Measurements from ENCODE around the gene ABHD3. TPM values are rescaled to one million over a fixed set of nuclear protein-coding genes. Genes with fewer than 3 reads are reported as not detected.
"Not testable (repeated sequence)": the region's sequence is repeated elsewhere in the genome, so short reads cannot be mapped to it uniquely, and the experiment has no call there.

ABHD3 gene
- total RNA-seq, 1 donor: 16.7 TPM

GRCh38 chr18:21656402-21656801, 48.2 kb downstream of the ABHD3 start:
- no peak for DNase-seq (ENCODE audit: low read depth in 2 of 3, low spot score in 2 of 3)

DNA sequence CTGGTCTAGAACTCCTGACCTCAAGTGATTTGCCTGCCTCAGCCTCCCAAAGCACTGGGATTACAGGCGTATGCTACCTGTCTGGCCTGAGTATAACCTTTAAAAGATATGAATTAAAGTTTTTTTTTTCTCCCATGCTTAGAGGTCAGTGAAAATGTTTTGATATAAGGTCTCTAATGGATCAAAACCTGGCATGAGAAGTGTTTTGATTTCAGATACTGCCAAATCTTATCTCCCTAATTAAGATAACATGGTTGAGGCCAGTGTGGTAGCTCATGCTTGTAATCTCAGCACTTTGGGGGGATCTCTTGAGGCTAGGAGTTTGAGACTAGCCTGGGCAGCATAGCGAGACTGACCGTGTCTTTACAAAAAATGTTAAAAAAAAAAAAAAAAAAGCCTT, 51.2 kb downstream of the ABHD3 start:
- DNase-seq (ENCODE audit: low read depth in 2 of 3, low spot score in 2 of 3): no peak

GRCh38 chr18:21652073-21652472, 52.5 kb downstream of the ABHD3 start:
- no peak for DNase-seq (ENCODE audit: low read depth in 2 of 3, low spot score in 2 of 3)

DNA sequence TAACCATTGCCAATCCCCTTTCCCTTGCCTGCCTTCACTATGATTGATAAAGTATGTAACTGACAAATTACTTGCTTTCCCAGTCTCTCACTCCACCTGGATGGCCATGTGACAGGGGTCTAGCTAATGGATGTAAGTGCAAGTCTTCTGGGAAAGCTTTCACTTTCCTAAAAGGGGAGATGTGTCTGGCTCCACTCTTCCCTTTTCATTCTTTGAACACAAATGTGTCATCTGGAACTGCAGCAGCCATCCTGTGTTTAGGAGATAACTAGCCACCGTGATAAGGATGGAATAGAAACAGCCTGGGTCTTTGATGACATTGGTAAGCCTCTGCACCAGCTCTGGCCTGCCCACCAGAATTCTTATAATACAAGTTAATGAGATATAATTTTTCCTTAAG, 54.3 kb downstream of the ABHD3 start:
- no peak for DNase-seq (ENCODE audit: low read depth in 2 of 3, low spot score in 2 of 3)

GRCh38 chr18:21640375-21640774, 64.2 kb downstream of the ABHD3 start:
- not testable (repeated sequence) for DNase-seq (ENCODE audit: low read depth in 2 of 3, low spot score in 2 of 3)

DNA sequence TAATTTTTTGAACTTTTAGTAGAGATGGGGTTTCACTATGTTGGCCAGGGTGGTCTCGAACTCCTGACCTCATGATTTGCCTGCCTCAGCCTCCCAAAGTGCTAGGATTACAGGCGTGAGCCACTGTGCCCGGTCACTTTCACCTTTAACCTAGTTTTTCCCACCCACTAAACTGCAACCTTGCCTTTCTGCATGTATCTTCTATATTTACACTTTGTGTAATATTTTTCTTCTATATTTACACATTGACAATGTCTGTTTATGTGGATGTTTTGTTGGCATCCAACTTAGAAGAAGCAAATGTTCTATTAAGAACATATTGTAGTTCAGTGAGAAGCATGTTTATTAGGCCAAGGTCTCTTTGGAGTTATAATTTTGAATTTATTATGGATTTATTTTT, 65.8 kb downstream of the ABHD3 start:
- no peak for DNase-seq (ENCODE audit: low read depth in 2 of 3, low spot score in 2 of 3)

GRCh38 chr18:21636769-21637168, 67.8 kb downstream of the ABHD3 start:
- DNase-seq (ENCODE audit: low read depth in 2 of 3, low spot score in 2 of 3): no peak

GRCh38 chr18:21634588-21635199, 69.9 kb downstream of the ABHD3 start:
- no peak for DNase-seq (ENCODE audit: low read depth in 2 of 3, low spot score in 2 of 3)

- peak in 2 of 3 donors; percentile 8 to 46 for DNase-seq (ENCODE audit: low read depth in 2 of 3, low spot score in 2 of 3)
These were observed 72.2 kb downstream of the ABHD3 start for GRCh38 chr18:21632393-21632792.

DNA sequence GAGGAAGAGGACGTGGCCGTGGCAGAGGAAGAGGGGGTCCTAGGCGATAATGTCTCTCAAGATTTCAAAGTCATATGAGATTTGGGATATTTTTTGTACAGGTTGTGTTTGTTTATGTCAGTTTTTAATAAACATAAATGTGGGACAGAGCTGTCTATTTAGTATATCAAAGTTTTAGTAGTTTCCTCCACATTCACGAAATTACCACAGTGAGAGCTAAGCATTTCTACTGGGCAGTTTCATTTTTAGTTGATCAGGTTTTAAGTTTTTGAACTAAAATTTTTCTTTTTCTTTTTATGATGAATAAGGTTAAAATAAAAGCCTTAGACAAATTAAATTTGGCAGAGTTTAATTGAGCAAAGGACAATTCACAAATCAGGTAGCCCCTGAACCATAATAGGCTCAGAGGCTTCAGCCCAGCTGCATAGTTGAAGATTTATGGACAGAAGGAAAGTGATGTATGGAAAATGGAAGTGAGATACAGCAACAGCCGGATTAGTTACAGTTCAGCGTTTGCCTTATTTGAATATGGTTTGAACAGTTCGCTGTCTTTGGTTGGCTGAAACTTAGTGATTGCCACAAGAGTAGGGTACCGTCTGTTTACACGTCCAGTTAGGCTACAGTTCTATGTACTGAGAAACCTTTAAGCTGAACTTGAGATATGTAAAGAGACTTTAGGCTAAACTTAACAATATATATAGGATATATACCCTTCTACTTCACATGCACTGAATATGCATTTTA, 75.3 kb downstream of the ABHD3 start:
- no peak for DNase-seq (ENCODE audit: low read depth in 2 of 3, low spot score in 2 of 3)

DNA sequence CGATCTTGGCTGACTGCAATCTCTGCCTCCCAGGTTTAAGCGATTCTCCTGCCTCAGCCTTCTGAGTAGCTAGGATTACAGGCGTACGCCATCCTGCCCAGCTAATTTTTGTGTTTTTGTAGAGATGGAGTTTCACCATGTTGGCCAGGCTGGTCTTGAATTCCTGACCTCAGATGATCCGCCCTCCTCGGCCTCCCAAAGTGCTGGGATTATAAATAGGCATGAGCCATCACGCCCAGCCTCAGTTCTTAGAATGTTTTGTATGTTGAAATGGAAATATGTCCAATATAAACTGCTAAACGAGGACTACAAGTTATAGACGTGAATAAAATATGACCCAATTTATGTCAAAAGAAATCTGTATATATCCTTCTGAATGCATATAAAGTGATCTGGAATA, 82.9 kb downstream of the ABHD3 start:
- not testable (repeated sequence) for DNase-seq (ENCODE audit: low read depth in 2 of 3, low spot score in 2 of 3)

DNA sequence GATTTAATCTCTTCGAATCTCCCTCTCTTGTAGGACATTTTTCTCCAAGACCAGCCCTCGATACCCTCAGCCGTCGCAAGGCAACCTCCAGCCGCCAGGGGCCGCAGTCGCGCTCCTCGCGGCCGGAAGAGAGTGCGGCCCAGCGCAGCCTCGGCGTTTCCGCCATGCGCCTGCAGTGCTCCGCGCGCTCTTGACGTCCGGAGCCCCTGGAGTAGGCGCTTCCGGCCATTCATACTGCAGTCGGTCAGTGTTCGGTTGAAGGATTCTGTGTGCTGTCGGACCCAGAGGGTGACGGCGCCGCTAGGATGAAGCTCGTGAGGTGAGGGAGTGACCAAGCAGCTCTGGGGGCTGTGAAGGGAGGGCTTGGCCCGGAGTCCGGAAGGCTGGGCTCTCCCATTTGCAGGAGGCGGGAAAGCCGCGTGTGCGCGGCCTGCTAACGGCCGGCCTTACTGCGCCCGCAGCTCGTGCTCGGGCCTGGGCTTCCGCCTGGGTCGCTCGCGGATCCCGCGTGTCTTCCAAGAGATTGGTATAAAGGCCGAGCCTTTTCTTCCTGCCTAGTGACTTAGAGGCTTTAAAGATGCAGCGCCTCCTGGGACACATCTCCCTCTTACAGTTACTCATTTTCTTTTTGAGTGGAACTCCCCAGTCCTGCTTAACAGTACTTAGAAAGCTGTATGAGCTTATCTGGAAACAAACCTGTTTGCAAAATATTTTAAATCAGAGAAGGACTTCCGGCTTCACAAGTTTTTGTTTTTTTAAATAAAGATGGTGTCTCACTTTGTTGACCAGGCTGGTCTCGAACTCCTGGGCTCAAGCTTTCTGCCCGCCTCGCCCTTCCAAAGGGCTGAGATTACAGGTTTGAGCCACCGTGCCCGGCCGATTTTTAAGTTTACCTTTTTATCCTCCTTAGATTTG, 92.2 kb downstream of the ABHD3 start, which contains the start of gene SNRPD1:
Gene SNRPD1 (plus strand): TSS at position 190 of the 915 bp plus-strand sequence. CDS start 116 bp downstream, at position 306.
- peak; percentile 87 to 91 (median 89) for DNase-seq (ENCODE audit: low read depth in 2 of 3, low spot score in 2 of 3)

DNA sequence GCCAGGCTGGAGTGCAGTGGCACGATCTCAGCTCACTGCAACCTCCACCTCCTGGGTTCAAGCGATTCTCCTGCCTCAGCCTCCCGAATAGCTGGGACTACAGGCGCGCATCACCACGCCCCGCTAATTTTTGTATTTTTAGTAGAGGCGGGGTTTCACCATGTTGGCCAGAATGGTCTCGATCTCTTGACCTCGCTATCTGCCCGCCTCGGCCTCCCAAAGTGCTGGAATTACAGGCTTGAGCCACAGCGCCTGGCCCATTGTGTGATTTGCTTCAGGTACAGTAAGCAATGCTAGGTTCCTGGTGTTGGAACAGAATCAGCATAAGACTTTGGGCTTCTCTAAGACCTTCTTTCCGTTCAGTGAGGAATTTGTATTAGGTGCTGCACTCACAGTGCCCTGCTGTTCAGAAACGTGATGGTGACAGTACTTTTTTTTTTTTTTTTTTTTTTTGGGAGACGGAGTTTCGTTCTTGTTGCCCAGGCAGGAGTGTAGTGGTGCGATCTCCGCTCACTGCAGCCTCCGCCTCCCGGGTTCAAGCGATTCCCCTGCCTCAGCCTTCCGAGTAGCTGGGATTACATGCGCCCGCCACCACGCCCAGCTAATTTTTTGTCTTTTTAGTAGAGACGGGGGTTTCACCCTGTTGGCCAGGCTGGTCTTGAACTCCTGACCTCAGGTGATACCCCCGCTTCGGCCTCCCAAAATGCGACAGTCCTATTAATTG, 93.0 kb downstream of the ABHD3 start:
- not testable (repeated sequence) for DNase-seq (ENCODE audit: low read depth in 2 of 3, low spot score in 2 of 3)

DNA sequence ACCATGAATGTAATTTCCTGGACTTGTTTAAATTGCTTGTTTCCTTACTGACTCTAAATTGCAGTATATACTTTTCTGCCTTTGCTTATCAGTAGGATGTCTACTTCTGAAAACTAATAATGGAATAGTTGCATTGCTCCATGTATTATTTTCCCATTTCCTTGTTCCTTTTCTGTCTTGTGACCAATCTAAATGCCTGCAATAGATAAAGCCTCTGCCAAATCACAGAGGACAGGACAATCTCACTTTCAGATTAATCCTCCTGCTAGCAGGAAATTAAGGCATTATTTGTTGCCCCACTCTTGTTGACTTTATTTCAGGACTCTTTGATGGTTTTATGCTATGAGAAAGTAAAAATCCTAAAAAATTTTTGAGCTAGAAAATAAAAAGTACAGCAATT, 99.4 kb downstream of the ABHD3 start:
- no peak for DNase-seq (ENCODE audit: low read depth in 2 of 3, low spot score in 2 of 3)

DNA sequence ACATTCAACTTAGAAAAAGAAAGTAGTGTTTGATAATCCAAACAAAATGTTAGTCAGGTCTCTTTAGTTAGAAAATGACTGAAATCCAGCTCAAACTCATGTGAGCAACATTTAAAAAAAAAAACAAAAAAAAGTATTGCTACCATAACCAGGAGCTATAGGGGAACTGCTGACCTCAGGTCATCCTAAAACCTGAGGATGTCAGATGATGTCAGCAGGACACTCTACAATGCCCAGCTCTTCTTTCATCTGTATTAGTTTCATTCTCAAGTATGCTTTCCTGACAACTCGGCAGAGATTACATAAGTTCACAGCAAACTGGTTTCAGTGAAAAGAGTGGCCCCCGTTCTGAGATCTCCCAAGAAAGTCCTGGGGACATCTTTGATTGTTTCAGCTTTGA, 99.9 kb downstream of the ABHD3 start:
- DNase-seq (ENCODE audit: low read depth in 2 of 3, low spot score in 2 of 3): no peak

- DNase-seq (ENCODE audit: low read depth in 2 of 3, low spot score in 2 of 3): peak in 2 of 3 donors; percentile 67 to 84
These were observed 102.3 kb downstream of the ABHD3 start for GRCh38 chr18:21602299-21602587.

Small RNA genes lying within 50 kb of the gene (small RNA-seq; reads per million reads assigned to genes)
- gene MIR320C1 (not detected), gene RF00019 (not detected), gene RF01241 (not detected)

Other genes starting within 250 kb of the ABHD3 start
- gene ESCO1, start 104.1 kb downstream of the ABHD3 start, total RNA-seq: 4.8 TPM
- gene SNRPD1, start 92.5 kb downstream of the ABHD3 start, total RNA-seq: 8.6 TPM
- gene MIB1, start 36.0 kb upstream of the ABHD3 start, total RNA-seq: 33.7 TPM